Activated naive CD4-positive, alpha-beta T cell treated with anti-CD3 and anti-CD28 coated beads, Interleukin-2, amount 10 ng/mL, durations not matched to agents 5 hours and 36 hours (primary cell): ENCODE measurements around the gene STK17A. TPM values are rescaled to one million over a fixed set of nuclear protein-coding genes. Genes with fewer than 3 reads are reported as not detected.

Experiments
- total RNA-seq, 2 experiments: library from RNA; stranded (reverse); gene quantifications; one replicate each; pipeline ENCODE4 v1.2.3, GENCODE V29; 2021

STK17A gene
- 10 to 100 TPM; 75.0 to 77.4 TPM for total RNA-seq

GRCh38 chr7:43582503-43583423, at the start of gene STK17A:
Gene STK17A, plus strand, starts transcription at chr7:43583108. Its CDS starts 136 bp downstream, at chr7:43583244.

Other genes starting within 250 kb of the STK17A start
- gene COA1, start 146.4 kb downstream of the STK17A start, total RNA-seq, result 10 to 100 TPM; 54.3 to 56.6 TPM
- 10 to 100 TPM; 27.3 to 31.3 TPM for gene BLVRA, start 175.6 kb downstream of the STK17A start, total RNA-seq